PFSK-1 (cell line): ENCODE results near the gene KLK1.

Source experiments
- FOXP2 ChIP-seq: optimal IDR thresholded peaks from 2 replicates; pipeline ENCODE3; 2011; ENCODE audit warnings: borderline replicate concordance, control low read depth, inconsistent platforms; ENCODE audit not compliant: insufficient read depth; ENCODE audit errors: extremely low read length, extremely low read depth
- POLR2AphosphoS5 ChIP-seq: IDR thresholded peaks from 2 replicates; pipeline ENCODE4 v1.6.1; 2012; ENCODE audit warnings: low read depth, mild to moderate bottlenecking, control low read depth, low read length, moderate library complexity
- REST ChIP-seq, 2 experiments: IDR thresholded peaks; 2 replicates each; pipeline versions ENCODE4 v1.6.1 to v1.8.0; 2011 to 2012; ENCODE audit warnings: low read depth in 2 of 2, low read length in 2 of 2, control low read depth in 1 of 2, inconsistent platforms in 1 of 2, mild to moderate bottlenecking in 1 of 2, moderate library complexity in 1 of 2; ENCODE audit not compliant: insufficient read depth in 1 of 2
- SIN3A ChIP-seq: IDR thresholded peaks from 2 replicates; pipeline ENCODE4 v1.6.1; 2012; ENCODE audit warnings: mild to moderate bottlenecking, low read length, moderate library complexity, borderline replicate concordance; ENCODE audit not compliant: insufficient read depth
- TAF1 ChIP-seq: IDR thresholded peaks from 2 replicates; pipeline ENCODE4 v1.6.1; 2012; ENCODE audit warnings: low read length, control low read depth, borderline replicate concordance; ENCODE audit not compliant: insufficient read depth

Gene KLK1

DNA sequence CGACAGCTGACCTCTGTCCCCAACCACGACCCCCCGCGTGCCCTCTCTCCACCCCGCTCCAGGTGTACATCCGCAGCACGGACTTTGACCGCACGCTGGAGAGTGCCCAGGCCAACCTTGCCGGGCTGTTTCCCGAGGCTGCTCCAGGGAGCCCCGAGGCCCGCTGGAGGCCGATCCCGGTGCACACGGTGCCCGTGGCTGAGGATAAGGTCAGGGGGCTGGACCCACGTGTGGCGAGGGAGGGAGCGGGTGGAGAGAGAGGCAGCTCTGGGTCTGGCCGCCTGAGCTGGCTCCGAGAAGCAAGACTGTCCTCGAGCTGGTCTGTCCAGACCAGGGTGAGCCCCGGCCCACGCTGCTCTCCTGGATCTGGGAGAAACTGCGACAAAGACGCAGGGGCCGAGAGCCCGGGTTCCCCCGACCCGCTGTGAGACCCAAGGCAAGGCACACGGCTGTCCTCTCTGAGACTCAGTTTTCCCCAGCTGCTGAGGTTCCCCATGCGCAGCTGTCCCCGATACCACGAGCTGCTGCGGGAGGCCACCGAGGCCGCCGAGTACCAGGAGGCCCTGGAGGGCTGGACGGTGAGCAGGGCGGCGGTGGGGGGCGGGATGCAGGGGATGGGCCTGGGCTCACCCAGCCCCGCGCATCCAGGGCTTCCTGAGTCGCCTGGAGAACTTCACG is 31.9 kb downstream of the KLK1 start:
- no peak for TF ChIP-seq POLR2AphosphoS5
- no peak for TF ChIP-seq TAF1
- no peak for TF ChIP-seq REST (IDR thresholded peaks at IDR 0.05; ENCODE audit: insufficient read depth in 1 of 2, low read depth in 2 of 2, low read length in 2 of 2)
- TF ChIP-seq FOXP2 = no peak
- no peak for TF ChIP-seq SIN3A

DNA sequence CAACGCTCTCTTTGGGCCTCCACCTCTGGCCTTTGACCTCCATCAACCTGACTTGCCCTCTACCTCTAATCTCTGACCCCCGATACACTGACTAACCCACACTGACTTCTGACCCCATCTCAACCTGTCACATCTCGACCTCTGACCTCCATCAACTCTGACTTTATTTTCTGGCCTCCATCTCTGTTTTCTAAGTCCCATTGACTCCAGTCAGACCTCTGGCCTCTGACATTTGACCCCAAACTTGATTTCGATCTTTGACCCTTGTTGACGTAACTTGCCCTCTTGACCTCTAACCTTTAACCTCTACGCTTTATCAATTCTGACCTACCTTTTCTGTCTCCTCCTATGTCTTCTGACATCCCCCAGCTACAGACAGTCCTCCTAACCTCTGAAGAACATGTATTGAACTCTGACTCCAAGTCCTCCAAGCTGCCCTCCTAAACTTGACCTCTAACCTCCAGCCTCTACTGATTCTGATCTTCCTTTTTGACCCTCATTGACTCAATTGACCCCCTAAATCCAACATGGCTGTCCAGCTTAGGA is 32.6 kb downstream of the KLK1 start:
- TF ChIP-seq REST (IDR thresholded peaks at IDR 0.05; ENCODE audit: insufficient read depth in 1 of 2, low read depth in 2 of 2, low read length in 2 of 2) (no peak), FOXP2 (no peak), TAF1 (no peak), POLR2AphosphoS5 (no peak), SIN3A (no peak)

- TF ChIP-seq REST (IDR thresholded peaks at IDR 0.05; ENCODE audit: insufficient read depth in 1 of 2, low read depth in 2 of 2, low read length in 2 of 2) = no peak
- TF ChIP-seq TAF1 = no peak
- no peak for TF ChIP-seq POLR2AphosphoS5
- TF ChIP-seq FOXP2 = no peak
- TF ChIP-seq SIN3A = no peak
Observed at GRCh38 chr19:50790396-50790795, 33.2 kb downstream of the KLK1 start, which contains the start of gene ACP4. ACP4 (plus strand) TSS chr19:50790415; CDS start chr19:50790415, 0 bp downstream.

DNA sequence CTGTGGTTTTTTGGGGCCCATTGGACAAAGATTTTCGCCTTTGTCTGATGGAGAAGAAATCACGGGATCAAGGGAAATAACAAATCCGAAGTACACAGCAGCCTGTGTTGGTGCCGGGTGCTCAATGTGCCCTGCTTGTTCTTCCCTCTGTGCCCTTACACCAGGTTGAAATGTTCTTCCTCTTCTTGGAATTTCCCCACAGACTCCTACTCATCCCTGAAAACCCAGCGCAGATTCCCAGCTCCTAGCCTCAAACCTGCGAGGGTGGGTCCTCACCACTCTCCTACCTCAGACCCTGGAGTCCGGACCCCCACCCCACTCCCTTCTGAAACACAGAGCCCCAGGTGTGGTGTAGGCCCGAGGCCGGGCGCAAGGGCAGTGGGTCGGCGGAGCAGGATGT is 38.3 kb downstream of the KLK1 start:
- TF ChIP-seq REST (IDR thresholded peaks at IDR 0.05; ENCODE audit: insufficient read depth in 1 of 2, low read depth in 2 of 2, low read length in 2 of 2) (no peak), TAF1 (no peak), POLR2AphosphoS5 (no peak), SIN3A (no peak), FOXP2 (no peak)
